Right renal cortex interstitium (tissue), 3 donors: ENCODE measurements around the gene TYROBP. TPM values are rescaled to one million over a fixed set of nuclear protein-coding genes. Genes with fewer than 3 reads are reported as not detected.

ENCODE experiments used
- polyA plus RNA-seq, 3 donors: library from polyadenylated mRNA; unstranded; fragments of 120-200 nt; gene quantifications; one replicate each; pipeline ENCODE4 v1.2.1, GENCODE V29; 2013; ENCODE audit not compliant: insufficient read length in 3 of 3

Gene TYROBP
- polyA plus RNA-seq, 3 donors, result 6.3 to 10.5 (median 10.3) TPM

Other genes with a start within 250 kb of the TYROBP start
- 10 to 100 TPM in 2 of 3 donors, under 1 TPM in 1; 0.12 to 18.6 (median 13.4) TPM for gene UPK1A, start 241.8 kb downstream of the TYROBP start, polyA plus RNA-seq
- gene ZBTB32, start 203.7 kb downstream of the TYROBP start, polyA plus RNA-seq, result under 1 TPM in 2 of 3 donors, not detected in 1; 0.25 to 0.37 TPM
- gene KMT2B, start 190.3 kb downstream of the TYROBP start, polyA plus RNA-seq, result 10 to 100 TPM; 24.8 to 26.6 (median 25.4) TPM
- gene IGFLR1, start 165.8 kb downstream of the TYROBP start, polyA plus RNA-seq, result 1 to 10 TPM; 1.8 to 2.7 (median 2.7) TPM
- 10 to 100 TPM; 15.2 to 20.9 (median 17.2) TPM for gene U2AF1L4, start 162.9 kb downstream of the TYROBP start, polyA plus RNA-seq
- 10 to 100 TPM; 55.6 to 62.0 (median 59.6) TPM for gene PSENEN, start 162.6 kb downstream of the TYROBP start, polyA plus RNA-seq
- 10 to 100 TPM; 11.3 to 11.7 (median 11.6) TPM for gene LIN37, start 159.7 kb downstream of the TYROBP start, polyA plus RNA-seq
- gene HSPB6, start 151.3 kb downstream of the TYROBP start, polyA plus RNA-seq, result 10 to 100 TPM; 17.5 to 21.5 (median 18.7) TPM
- 10 to 100 TPM; 12.9 to 14.7 (median 14.5) TPM for gene PROSER3, start 150.1 kb downstream of the TYROBP start, polyA plus RNA-seq
- 10 to 100 TPM; 11.0 to 16.1 (median 12.5) TPM for gene ARHGAP33, start 132.7 kb downstream of the TYROBP start, polyA plus RNA-seq
- gene PRODH2, start 95.5 kb downstream of the TYROBP start, polyA plus RNA-seq, result 10 to 100 TPM; 21.0 to 30.4 (median 24.1) TPM
- gene NPHS1, start 55.8 kb downstream of the TYROBP start, polyA plus RNA-seq, result 100 to 1,000 TPM; 111 to 126 (median 124) TPM
- gene KIRREL2, start 51.4 kb downstream of the TYROBP start, polyA plus RNA-seq, result 10 to 100 TPM in 1 of 3 donors, 1 to 10 TPM in 2; 8.8 to 10.4 (median 9.3) TPM
- gene APLP1, start 39.7 kb downstream of the TYROBP start, polyA plus RNA-seq, result 10 to 100 TPM; 17.7 to 25.0 (median 23.4) TPM
- gene NFKBID, start 7.8 kb downstream of the TYROBP start, polyA plus RNA-seq, result 1 to 10 TPM; 2.0 to 2.6 (median 2.2) TPM
- gene HCST, start 5.8 kb downstream of the TYROBP start, polyA plus RNA-seq, result 1 to 10 TPM; 2.7 to 3.2 (median 2.8) TPM
- gene LRFN3, start 28.1 kb upstream of the TYROBP start, polyA plus RNA-seq, result 1 to 10 TPM; 7.1 to 8.3 (median 7.4) TPM
- 10 to 100 TPM; 11.2 to 12.0 (median 11.7) TPM for gene SDHAF1, start 86.9 kb upstream of the TYROBP start, polyA plus RNA-seq
- 10 to 100 TPM in 1 of 3 donors, 1 to 10 TPM in 2; 9.8 to 10.1 (median 9.9) TPM for gene SYNE4, start 100.5 kb upstream of the TYROBP start, polyA plus RNA-seq
- 10 to 100 TPM; 13.7 to 15.9 (median 15.5) TPM for gene ALKBH6, start 105.9 kb upstream of the TYROBP start, polyA plus RNA-seq
- gene CLIP3, start 124.6 kb upstream of the TYROBP start, polyA plus RNA-seq, result 10 to 100 TPM; 47.2 to 49.8 (median 48.5) TPM
- 10 to 100 TPM in 1 of 3 donors, 1 to 10 TPM in 2; 8.7 to 10.8 (median 9.3) TPM for gene THAP8, start 146.0 kb upstream of the TYROBP start, polyA plus RNA-seq
- 1 to 10 TPM; 4.0 to 4.7 (median 4.1) TPM for gene WDR62, start 146.6 kb upstream of the TYROBP start, polyA plus RNA-seq
- not detected for gene OVOL3, start 202.8 kb upstream of the TYROBP start, polyA plus RNA-seq
- gene POLR2I, start 206.6 kb upstream of the TYROBP start, polyA plus RNA-seq, result 10 to 100 TPM; 39.8 to 51.8 (median 50.1) TPM
- 100 to 1,000 TPM; 110 to 122 (median 112) TPM for gene TBCB, start 207.2 kb upstream of the TYROBP start, polyA plus RNA-seq
- 100 to 1,000 TPM; 529 to 603 (median 569) TPM for gene CAPNS1, start 231.8 kb upstream of the TYROBP start, polyA plus RNA-seq
- 10 to 100 TPM; 24.3 to 28.2 (median 26.4) TPM for gene COX7A1, start 244.2 kb upstream of the TYROBP start, polyA plus RNA-seq